ENCODE data around the gene TBCEL. TPM values are rescaled to one million over a fixed set of nuclear protein-coding genes. Genes with fewer than 3 reads are reported as not detected.

The TBCEL gene
- total RNA-seq, 1 donor from 2014 or later: 19.7 TPM

DNA sequence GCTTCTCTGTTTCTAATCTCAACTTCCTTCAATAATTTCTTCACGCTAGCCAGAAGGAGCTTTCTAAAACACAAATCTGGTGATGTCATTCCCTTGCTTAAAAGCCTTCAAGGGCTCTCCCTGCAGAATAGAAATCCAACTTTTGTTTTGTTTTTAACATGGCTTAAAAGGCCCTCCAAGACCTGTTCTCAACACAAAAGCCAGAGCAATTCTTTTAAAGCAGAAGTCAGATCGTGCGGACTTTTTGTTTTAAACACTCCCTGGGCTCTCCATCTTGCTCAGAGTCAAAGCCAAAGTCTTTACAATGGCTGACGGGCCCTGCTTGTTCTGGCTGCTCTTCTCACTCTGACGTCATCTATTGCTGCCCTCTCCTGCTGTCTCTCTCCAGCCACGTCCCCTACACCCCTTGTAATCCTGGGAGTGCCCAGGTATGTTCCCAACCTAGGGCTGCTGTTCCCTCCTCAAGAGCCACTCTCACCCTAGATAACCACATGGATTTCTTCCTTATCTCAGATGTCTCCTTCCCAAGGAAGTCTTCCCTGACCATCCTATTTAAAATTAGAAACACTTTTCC is 99.7 kb downstream of the TBCEL start:
- TF ChIP-seq, protein P1, sequence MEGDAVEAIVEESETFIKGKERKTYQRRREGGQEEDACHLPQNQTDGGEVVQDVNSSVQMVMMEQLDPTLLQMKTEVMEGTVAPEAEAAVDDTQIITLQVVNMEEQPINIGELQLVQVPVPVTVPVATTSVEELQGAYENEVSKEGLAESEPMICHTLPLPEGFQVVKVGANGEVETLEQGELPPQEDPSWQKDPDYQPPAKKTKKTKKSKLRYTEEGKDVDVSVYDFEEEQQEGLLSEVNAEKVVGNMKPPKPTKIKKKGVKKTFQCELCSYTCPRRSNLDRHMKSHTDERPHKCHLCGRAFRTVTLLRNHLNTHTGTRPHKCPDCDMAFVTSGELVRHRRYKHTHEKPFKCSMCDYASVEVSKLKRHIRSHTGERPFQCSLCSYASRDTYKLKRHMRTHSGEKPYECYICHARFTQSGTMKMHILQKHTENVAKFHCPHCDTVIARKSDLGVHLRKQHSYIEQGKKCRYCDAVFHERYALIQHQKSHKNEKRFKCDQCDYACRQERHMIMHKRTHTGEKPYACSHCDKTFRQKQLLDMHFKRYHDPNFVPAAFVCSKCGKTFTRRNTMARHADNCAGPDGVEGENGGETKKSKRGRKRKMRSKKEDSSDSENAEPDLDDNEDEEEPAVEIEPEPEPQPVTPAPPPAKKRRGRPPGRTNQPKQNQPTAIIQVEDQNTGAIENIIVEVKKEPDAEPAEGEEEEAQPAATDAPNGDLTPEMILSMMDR (conservative IDR thresholded peaks at IDR 0.05): no peak
- Mint-ChIP-seq H3K4me1 (peaks cover 31% of the 10 kb centered on the region), H3K27ac (ENCODE audit: unreplicated experiment) (no peak overlapping the region), H3K36me3 (ENCODE audit: low read depth) (peaks cover 17% of the 10 kb centered on the region), H3K4me3 (no peak overlapping the region), H3K9me3 (peaks cover 6% of the 10 kb centered on the region), H3K27me3 (ENCODE audit: low read depth) (no peaks in the 10 kb centered on the region)
- DNase-seq (ENCODE audit: low read depth, low spot score): no peak

GRCh38 chr11:121127809-121128208 is 103.9 kb downstream of the TBCEL start:
- peaks cover 3% of the 10 kb centered on the region for H3K9me3 Mint-ChIP-seq
- no peak overlapping the region for H3K4me3 Mint-ChIP-seq
- peaks cover 20% of the 10 kb centered on the region for H3K4me1 Mint-ChIP-seq
- peaks cover 14% of the 10 kb centered on the region for H3K36me3 Mint-ChIP-seq (ENCODE audit: low read depth)
- no peak overlapping the region for H3K27ac Mint-ChIP-seq (ENCODE audit: unreplicated experiment)
- TF ChIP-seq, protein P1 (conservative IDR thresholded peaks at IDR 0.05): no peak
- H3K27me3 Mint-ChIP-seq (ENCODE audit: low read depth): no peaks in the 10 kb centered on the region
- DNase-seq (ENCODE audit: low read depth, low spot score): no peak

DNA sequence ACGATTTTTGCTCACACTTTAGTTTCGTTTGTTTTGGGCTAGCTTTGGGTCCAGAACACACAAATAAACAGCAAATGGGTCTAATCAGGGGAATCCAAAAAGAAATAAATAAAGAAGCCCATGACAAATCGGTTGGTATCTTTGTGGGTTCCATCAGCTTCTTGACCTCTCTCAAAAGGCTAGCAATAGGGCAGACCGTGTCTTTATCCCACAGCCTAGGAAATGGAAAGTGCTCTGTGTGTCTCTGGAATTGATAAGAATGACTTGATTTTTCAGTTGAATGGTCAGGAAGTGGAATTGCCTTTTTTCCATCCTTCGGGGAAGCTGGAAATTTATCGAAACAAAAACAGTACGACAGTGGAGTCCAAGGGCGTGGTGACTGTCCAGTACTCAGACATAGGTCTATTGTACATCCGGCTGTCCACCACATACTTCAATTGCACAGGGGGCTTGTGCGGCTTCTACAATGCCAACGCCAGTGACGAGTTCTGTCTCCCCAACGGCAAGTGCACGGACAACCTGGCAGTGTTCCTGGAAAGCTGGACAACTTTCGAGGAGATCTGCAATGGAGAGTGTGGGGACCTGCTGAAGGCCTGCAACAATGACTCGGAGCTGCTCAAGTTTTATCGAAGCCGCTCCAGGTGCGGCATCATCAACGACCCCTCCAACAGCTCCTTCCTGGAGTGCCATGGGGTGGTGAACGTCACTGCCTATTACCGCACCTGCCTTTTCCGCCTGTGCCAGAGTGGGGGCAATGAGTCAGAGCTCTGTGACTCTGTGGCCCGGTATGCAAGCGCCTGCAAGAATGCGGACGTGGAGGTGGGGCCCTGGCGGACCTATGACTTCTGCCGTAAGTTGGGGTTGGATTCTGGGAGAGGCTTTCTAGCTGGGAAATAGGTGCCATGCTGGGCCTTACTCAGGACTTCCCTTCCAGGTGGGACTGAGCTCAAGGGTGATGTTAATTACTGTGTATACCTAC is 105.7 kb downstream of the TBCEL start:
- peaks cover 5% of the 10 kb centered on the region for H3K4me1 Mint-ChIP-seq
- H3K9me3 Mint-ChIP-seq: no peaks in the 10 kb centered on the region
- DNase-seq (ENCODE audit: low read depth, low spot score): no peak
- H3K27me3 Mint-ChIP-seq (ENCODE audit: low read depth): no peaks in the 10 kb centered on the region
- TF ChIP-seq, protein P1 (conservative IDR thresholded peaks at IDR 0.05): no peak
- H3K27ac Mint-ChIP-seq (ENCODE audit: unreplicated experiment): no peak overlapping the region
- H3K36me3 Mint-ChIP-seq (ENCODE audit: low read depth): peaks cover 3% of the 10 kb centered on the region
- no peak overlapping the region for H3K4me3 Mint-ChIP-seq

- Mint-ChIP-seq H3K36me3 (ENCODE audit: low read depth) (peaks cover 4% of the 10 kb centered on the region), H3K9me3 (no peaks in the 10 kb centered on the region), H3K27ac (ENCODE audit: unreplicated experiment) (no peak overlapping the region), H3K27me3 (ENCODE audit: low read depth) (no peaks in the 10 kb centered on the region), H3K4me1 (no peaks in the 10 kb centered on the region), H3K4me3 (no peak overlapping the region)
- no peak for DNase-seq (ENCODE audit: low read depth, low spot score)
- TF ChIP-seq, protein P1 (conservative IDR thresholded peaks at IDR 0.05): no peak
These were observed 107.8 kb downstream of the TBCEL start for GRCh38 chr11:121131656-121132055.

- DNase-seq (ENCODE audit: low read depth, low spot score): no peak
- Mint-ChIP-seq H3K27ac (ENCODE audit: unreplicated experiment) (no peak overlapping the region), H3K9me3 (no peaks in the 10 kb centered on the region), H3K27me3 (ENCODE audit: low read depth) (no peaks in the 10 kb centered on the region), H3K4me3 (no peak overlapping the region), H3K4me1 (no peaks in the 10 kb centered on the region), H3K36me3 (ENCODE audit: low read depth) (peaks cover 4% of the 10 kb centered on the region)
- TF ChIP-seq, protein P1 (conservative IDR thresholded peaks at IDR 0.05): peak; percentile 26
These were observed 108.5 kb downstream of the TBCEL start for GRCh38 chr11:121132211-121132976.

All from neural crest cell (in vitro differentiated cells).